SK-N-SH treated with all-trans-retinoic acid at 6 μM for 48 hours (cell line): Measurements from ENCODE around the gene ELOVL5.

ENCODE experiments used
- ARNTL ChIP-seq: fragments of 450-650 bp; formaldehyde crosslinking; IDR thresholded peaks from 2 replicates; pipeline ENCODE4 v1.5.0; 2020; ENCODE audit warnings: low read depth, mild to moderate bottlenecking, moderate library complexity, borderline replicate concordance
- BACH2 ChIP-seq: fragments of 250-450 bp; sonication (Bioruptor Pico); IDR thresholded peaks from 2 replicates; pipeline ENCODE4 v1.9.0; 2021; ENCODE audit warnings: mild to moderate bottlenecking, borderline replicate concordance
- CREB5 ChIP-seq: fragments of 250-450 bp; sonication (Bioruptor Pico); IDR thresholded peaks from 2 replicates; pipeline ENCODE4 v1.5.1; 2020; ENCODE audit warnings: low read depth, mild to moderate bottlenecking, moderate library complexity
- CSDC2 ChIP-seq: fragments of 250-450 bp; sonication (Bioruptor Pico); IDR thresholded peaks from 2 replicates; pipeline ENCODE4 v1.5.0; 2020; ENCODE audit warnings: mild to moderate bottlenecking, moderate library complexity
- CSRNP3 ChIP-seq: fragments of 250-450 bp; sonication (Bioruptor Pico); IDR thresholded peaks from 2 replicates; pipeline ENCODE4 v1.5.1; 2021; ENCODE audit warnings: mild to moderate bottlenecking, moderate library complexity
- ESRRG ChIP-seq: fragments of 250-450 bp; sonication (Bioruptor Pico); IDR thresholded peaks from 2 replicates; pipeline ENCODE4 v1.6.1; 2021; ENCODE audit warnings: mild to moderate bottlenecking
- GLIS3 ChIP-seq: fragments of 250-450 bp; sonication (Bioruptor Pico); IDR thresholded peaks from 2 replicates; pipeline ENCODE4 v1.5.0; 2020; ENCODE audit warnings: mild to moderate bottlenecking, moderate library complexity
- OSR1 ChIP-seq: fragments of 250-450 bp; sonication (Bioruptor Pico); IDR thresholded peaks from 2 replicates; pipeline ENCODE4 v1.8.0; 2022; ENCODE audit warnings: moderate library complexity, mild to moderate bottlenecking, inconsistent platforms
- PATZ1 ChIP-seq: fragments of 250-450 bp; sonication (Bioruptor Pico); IDR thresholded peaks from 2 replicates; pipeline ENCODE4 v1.8.0; 2020; ENCODE audit warnings: mild to moderate bottlenecking, moderate library complexity, borderline replicate concordance
- PPARA ChIP-seq: fragments of 250-450 bp; sonication (Bioruptor Pico); IDR thresholded peaks from 2 replicates; pipeline ENCODE4 v1.5.0; 2020; ENCODE audit warnings: mild to moderate bottlenecking, borderline replicate concordance
- ZC3H10 ChIP-seq: fragments of 250-450 bp; sonication (Bioruptor Pico); IDR thresholded peaks from 2 replicates; pipeline ENCODE4 v1.5.1; 2021; ENCODE audit warnings: mild to moderate bottlenecking, moderate library complexity
- ZFP3 ChIP-seq: fragments of 250-450 bp; sonication (Bioruptor Pico); IDR thresholded peaks from 2 replicates; pipeline ENCODE4 v1.5.0; 2020; ENCODE audit warnings: mild to moderate bottlenecking, moderate library complexity
- ZNF565 ChIP-seq: fragments of 450-650 bp; formaldehyde crosslinking; conservative IDR thresholded peaks from 2 replicates; pipeline ENCODE4 v1.5.0; 2020; ENCODE audit warnings: low read depth, mild to moderate bottlenecking, moderate library complexity
- ZNF8 ChIP-seq: fragments of 450-650 bp; formaldehyde crosslinking; IDR thresholded peaks from 2 replicates; pipeline ENCODE4 v1.5.0; 2020; ENCODE audit warnings: mild to moderate bottlenecking, moderate library complexity

- TF ChIP-seq OSR1 (no peak), ZFP3 (no peak), ZNF565 (CRISPR knock-in tag) (no peak), ESRRG (CRISPR knock-in tag) (no peak), ARNTL (no peak), CREB5 (CRISPR knock-in tag) (no peak), PATZ1 (CRISPR knock-in tag) (no peak), ZNF8 (CRISPR knock-in tag) (no peak), CSDC2 (CRISPR knock-in tag) (no peak), PPARA (CRISPR knock-in tag) (no peak), GLIS3 (no peak), ZC3H10 (no peak), BACH2 (CRISPR knock-in tag) (no peak), CSRNP3 (CRISPR knock-in tag) (no peak)
Measured at GRCh38 chr6:53238311-53238710, 110.4 kb downstream of the ELOVL5 start.
